Measurements from ENCODE around the gene MMP24. TPM values are rescaled to one million over a fixed set of nuclear protein-coding genes. Genes with fewer than 3 reads are reported as not detected.
A peak's percentile ranks its signal among the peaks of the same experiment; 100 is the strongest.

The MMP24 gene
- total RNA-seq, 4 donors from 2014 or later: 0.21 to 0.78 (median 0.66) TPM; not detected in 1

- H3K27ac ChIP-seq: peak overlapping the region in 1 of 4 donors; percentile 41
- TF ChIP-seq CTCF (IDR thresholded peaks at IDR 0.05): no peak
- TF ChIP-seq EP300 (IDR thresholded peaks at IDR 0.05): no peak
- TF ChIP-seq POLR2A (IDR thresholded peaks at IDR 0.05): no peak
- peaks cover 0 to 3% (median 0%) of the 10 kb centered on the region in 4 donors for H3K4me1 ChIP-seq
- H3K9me3 ChIP-seq: no peaks in the 10 kb centered on the region
- WGBS, 2 donors: 49 to 64% methylated on average over 5 of the region's 5 CpGs
- peaks cover 0 to 50% (median 0%) of the 10 kb centered on the region in 3 donors for H3K36me3 ChIP-seq
- no peak for DNase-seq (ENCODE audit: low spot score in 2 of 2)
- no peak overlapping the region for H3K4me3 ChIP-seq
- H3K27me3 ChIP-seq: no peaks in the 10 kb centered on the region
Measured at GRCh38 chr20:35319192-35319870, 92.8 kb downstream of the MMP24 start.

- Histone ChIP-seq H3K4me3 (no peak overlapping the region), H3K9me3 (no peaks in the 10 kb centered on the region), H3K36me3 (peaks cover 0 to 46% (median 0%) of the 10 kb centered on the region in 3 donors), H3K4me1 (peaks cover 0 to 3% (median 0%) of the 10 kb centered on the region in 4 donors), H3K27me3 (no peaks in the 10 kb centered on the region), H3K27ac (no peak overlapping the region)
- TF ChIP-seq EP300 (IDR thresholded peaks at IDR 0.05) (no peak), CTCF (IDR thresholded peaks at IDR 0.05) (no peak), POLR2A (IDR thresholded peaks at IDR 0.05) (no peak)
- no peak for DNase-seq (ENCODE audit: low spot score in 2 of 2)
Measured at GRCh38 chr20:35319871-35320197, 93.3 kb downstream of the MMP24 start.

GRCh38 chr20:35320396-35321126, 94.1 kb downstream of the MMP24 start:
- no peak for DNase-seq (ENCODE audit: low spot score in 2 of 2)
- H3K27ac ChIP-seq: no peak overlapping the region
- no peaks in the 10 kb centered on the region for H3K27me3 ChIP-seq
- 94 to 97% methylated on average over 3 of the region's 3 CpGs for WGBS, 2 donors
- H3K9me3 ChIP-seq: no peaks in the 10 kb centered on the region
- peaks cover 0 to 41% (median 0%) of the 10 kb centered on the region in 3 donors for H3K36me3 ChIP-seq
- no peak overlapping the region for H3K4me3 ChIP-seq
- H3K4me1 ChIP-seq: peaks cover 0 to 3% (median 0%) of the 10 kb centered on the region in 4 donors
- no peak for TF ChIP-seq POLR2A (IDR thresholded peaks at IDR 0.05)
- no peak for TF ChIP-seq EP300 (IDR thresholded peaks at IDR 0.05)
- no peak for TF ChIP-seq CTCF (IDR thresholded peaks at IDR 0.05)

GRCh38 chr20:35325401-35325800, 98.9 kb downstream of the MMP24 start:
- H3K27me3 ChIP-seq: no peaks in the 10 kb centered on the region
- 86 to 94% methylated on average over 6 of the region's 6 CpGs for WGBS, 2 donors
- no peaks in the 10 kb centered on the region for H3K9me3 ChIP-seq
- TF ChIP-seq CTCF (IDR thresholded peaks at IDR 0.05) (no peak), EP300 (IDR thresholded peaks at IDR 0.05) (no peak), POLR2A (IDR thresholded peaks at IDR 0.05) (no peak)
- peaks cover 0 to 6% (median 0%) of the 10 kb centered on the region in 4 donors for H3K4me1 ChIP-seq
- H3K27ac ChIP-seq: no peak overlapping the region
- DNase-seq (ENCODE audit: low spot score in 2 of 2): no peak
- peaks cover 0 to 33% (median 0%) of the 10 kb centered on the region in 3 donors for H3K36me3 ChIP-seq
- no peak overlapping the region for H3K4me3 ChIP-seq

Data from tibial nerve (tissue), 4 donors.